ENCODE results near the gene L1TD1.
"Not testable (repeated sequence)": the region's sequence is repeated elsewhere in the genome, so short reads cannot be mapped to it uniquely, and the experiment has no call there.

The L1TD1 gene

GRCh38 chr1:62208087-62208486 is 13.4 kb downstream of the L1TD1 start:
- no peak for DNase-seq

GRCh38 chr1:62208970-62209369 is 14.3 kb downstream of the L1TD1 start:
- no peak for DNase-seq

GRCh38 chr1:62209931-62210595 is 15.4 kb downstream of the L1TD1 start:
- DNase-seq, result no peak

GRCh38 chr1:62210960-62211359 is 16.3 kb downstream of the L1TD1 start:
- no peak for DNase-seq

- no peak for DNase-seq
These were observed 17.8 kb downstream of the L1TD1 start for GRCh38 chr1:62212411-62212810.

GRCh38 chr1:62213075-62213914 is 18.6 kb downstream of the L1TD1 start:
- no peak for DNase-seq

GRCh38 chr1:62218604-62219003 is 24.0 kb downstream of the L1TD1 start:
- DNase-seq, result no peak

- not testable (repeated sequence) for DNase-seq
These were observed 25.8 kb downstream of the L1TD1 start for GRCh38 chr1:62220456-62220855.

GRCh38 chr1:62221171-62221570 is 26.5 kb downstream of the L1TD1 start:
- no peak for DNase-seq

- DNase-seq, result no peak
These were observed 27.7 kb downstream of the L1TD1 start for GRCh38 chr1:62222321-62222720.

- DNase-seq, result no peak
These were observed 29.5 kb downstream of the L1TD1 start for GRCh38 chr1:62224182-62224581.

- no peak for DNase-seq
These were observed 32.8 kb downstream of the L1TD1 start for GRCh38 chr1:62227496-62227895.

GRCh38 chr1:62228136-62228882 is 33.7 kb downstream of the L1TD1 start:
- DNase-seq, result no peak

GRCh38 chr1:62228883-62229187 is 34.2 kb downstream of the L1TD1 start:
- DNase-seq, result no peak

GRCh38 chr1:62229468-62229867 is 34.8 kb downstream of the L1TD1 start:
- no peak for DNase-seq

GRCh38 chr1:62229932-62230331 is 35.3 kb downstream of the L1TD1 start:
- no peak for DNase-seq

GRCh38 chr1:62230718-62231117 is 36.1 kb downstream of the L1TD1 start:
- DNase-seq, result no peak

- DNase-seq, result no peak
These were observed 38.2 kb downstream of the L1TD1 start for GRCh38 chr1:62232871-62233278.

GRCh38 chr1:62233926-62234450 is 39.3 kb downstream of the L1TD1 start:
- DNase-seq, result no peak

GRCh38 chr1:62234688-62235087 is 40.0 kb downstream of the L1TD1 start:
- DNase-seq, result no peak

GRCh38 chr1:62235576-62235975 is 40.9 kb downstream of the L1TD1 start:
- no peak for DNase-seq

- DNase-seq, result no peak
These were observed 42.7 kb downstream of the L1TD1 start for GRCh38 chr1:62237361-62237760.

- DNase-seq, result no peak
These were observed 43.3 kb downstream of the L1TD1 start for GRCh38 chr1:62237950-62238374.

GRCh38 chr1:62238507-62238906 is 43.9 kb downstream of the L1TD1 start:
- no peak for DNase-seq

All from NCI-H187 (cell line).